Uterus (tissue), 2 donors: ENCODE data around the gene KRTAP5-5.

Source experiments
- CTCF ChIP-seq, 4 experiments: fragments of 200-600 bp in 2 of 4; fragments of 450-650 bp in 2 of 4; sonication (generic) in 2 of 4; IDR thresholded peaks; one replicate each; pipeline ENCODE4 v1.5.1; 2016 to 2019; ENCODE audit warnings: antibody characterized with exemption in 4 of 4, mild to moderate bottlenecking in 2 of 4, moderate library complexity in 1 of 4
- POLR2A ChIP-seq, 2 donors: fragments of 450-650 bp; IDR thresholded peaks; one replicate each; pipeline ENCODE4 v1.6.1; 2016; ENCODE audit warnings: antibody characterized with exemption in 2 of 2, mild to moderate bottlenecking in 1 of 2, moderate library complexity in 1 of 2

GRCh38 chr11:1679881-1680280, 50.3 kb downstream of the KRTAP5-5 start:
- TF ChIP-seq POLR2A (IDR thresholded peaks at IDR 0.05), result no peak
- no peak for TF ChIP-seq CTCF (IDR thresholded peaks at IDR 0.05)
